ENCODE results near the gene SPINT1.

- no peak for TF ChIP-seq CTCF (tag by site-specific recombination; IDR thresholded peaks at IDR 0.05)
- TF ChIP-seq PRDM4 (tag by site-specific recombination; IDR thresholded peaks at IDR 0.05) = no peak
- TF ChIP-seq ZSCAN18 (tag by site-specific recombination; IDR thresholded peaks at IDR 0.05) = no peak
- no peak for TF ChIP-seq ZNF768 (tag by site-specific recombination; IDR thresholded peaks at IDR 0.05)
Observed at GRCh38 chr15:40855706-40856234, 11.9 kb downstream of the SPINT1 start.
